Panc1 (cell line): ENCODE results near the gene IRF9.

Experiments
- TF ChIP-seq, protein P1 (sequence below): fragments of 450-650 bp; IDR thresholded peaks from 2 replicates; pipeline ENCODE4 v1.5.1; 2017; ENCODE audit warnings: mild to moderate bottlenecking
- TF ChIP-seq, protein P2 (sequence below), 2 experiments: IDR thresholded peaks; 2 replicates each; pipeline ENCODE4 v1.6.1; 2011 to 2012; ENCODE audit warnings: low read depth in 2 of 2, control low read depth in 1 of 2, low read length in 1 of 2, mild to moderate bottlenecking in 1 of 2, moderate library complexity in 1 of 2; ENCODE audit not compliant: insufficient read depth in 1 of 2

GRCh38 chr14:24119691-24120090 lies 41.4 kb upstream of the IRF9 start:
- TF ChIP-seq, protein P1, sequence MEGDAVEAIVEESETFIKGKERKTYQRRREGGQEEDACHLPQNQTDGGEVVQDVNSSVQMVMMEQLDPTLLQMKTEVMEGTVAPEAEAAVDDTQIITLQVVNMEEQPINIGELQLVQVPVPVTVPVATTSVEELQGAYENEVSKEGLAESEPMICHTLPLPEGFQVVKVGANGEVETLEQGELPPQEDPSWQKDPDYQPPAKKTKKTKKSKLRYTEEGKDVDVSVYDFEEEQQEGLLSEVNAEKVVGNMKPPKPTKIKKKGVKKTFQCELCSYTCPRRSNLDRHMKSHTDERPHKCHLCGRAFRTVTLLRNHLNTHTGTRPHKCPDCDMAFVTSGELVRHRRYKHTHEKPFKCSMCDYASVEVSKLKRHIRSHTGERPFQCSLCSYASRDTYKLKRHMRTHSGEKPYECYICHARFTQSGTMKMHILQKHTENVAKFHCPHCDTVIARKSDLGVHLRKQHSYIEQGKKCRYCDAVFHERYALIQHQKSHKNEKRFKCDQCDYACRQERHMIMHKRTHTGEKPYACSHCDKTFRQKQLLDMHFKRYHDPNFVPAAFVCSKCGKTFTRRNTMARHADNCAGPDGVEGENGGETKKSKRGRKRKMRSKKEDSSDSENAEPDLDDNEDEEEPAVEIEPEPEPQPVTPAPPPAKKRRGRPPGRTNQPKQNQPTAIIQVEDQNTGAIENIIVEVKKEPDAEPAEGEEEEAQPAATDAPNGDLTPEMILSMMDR: no peak
- TF ChIP-seq, protein P2, sequence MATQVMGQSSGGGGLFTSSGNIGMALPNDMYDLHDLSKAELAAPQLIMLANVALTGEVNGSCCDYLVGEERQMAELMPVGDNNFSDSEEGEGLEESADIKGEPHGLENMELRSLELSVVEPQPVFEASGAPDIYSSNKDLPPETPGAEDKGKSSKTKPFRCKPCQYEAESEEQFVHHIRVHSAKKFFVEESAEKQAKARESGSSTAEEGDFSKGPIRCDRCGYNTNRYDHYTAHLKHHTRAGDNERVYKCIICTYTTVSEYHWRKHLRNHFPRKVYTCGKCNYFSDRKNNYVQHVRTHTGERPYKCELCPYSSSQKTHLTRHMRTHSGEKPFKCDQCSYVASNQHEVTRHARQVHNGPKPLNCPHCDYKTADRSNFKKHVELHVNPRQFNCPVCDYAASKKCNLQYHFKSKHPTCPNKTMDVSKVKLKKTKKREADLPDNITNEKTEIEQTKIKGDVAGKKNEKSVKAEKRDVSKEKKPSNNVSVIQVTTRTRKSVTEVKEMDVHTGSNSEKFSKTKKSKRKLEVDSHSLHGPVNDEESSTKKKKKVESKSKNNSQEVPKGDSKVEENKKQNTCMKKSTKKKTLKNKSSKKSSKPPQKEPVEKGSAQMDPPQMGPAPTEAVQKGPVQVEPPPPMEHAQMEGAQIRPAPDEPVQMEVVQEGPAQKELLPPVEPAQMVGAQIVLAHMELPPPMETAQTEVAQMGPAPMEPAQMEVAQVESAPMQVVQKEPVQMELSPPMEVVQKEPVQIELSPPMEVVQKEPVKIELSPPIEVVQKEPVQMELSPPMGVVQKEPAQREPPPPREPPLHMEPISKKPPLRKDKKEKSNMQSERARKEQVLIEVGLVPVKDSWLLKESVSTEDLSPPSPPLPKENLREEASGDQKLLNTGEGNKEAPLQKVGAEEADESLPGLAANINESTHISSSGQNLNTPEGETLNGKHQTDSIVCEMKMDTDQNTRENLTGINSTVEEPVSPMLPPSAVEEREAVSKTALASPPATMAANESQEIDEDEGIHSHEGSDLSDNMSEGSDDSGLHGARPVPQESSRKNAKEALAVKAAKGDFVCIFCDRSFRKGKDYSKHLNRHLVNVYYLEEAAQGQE (IDR thresholded peaks at IDR 0.05; ENCODE audit: insufficient read depth in 1 of 2, low read depth in 2 of 2, low read length in 1 of 2): no peak
